HFF-Myc (cell line): ENCODE results near the gene ACOXL.
A peak's percentile ranks its signal among the peaks of the same experiment; 100 is the strongest.

Source experiments
- DNase-seq: peaks from one replicate; pipeline ENCODE4 v3.0.0-alpha.2; 2011; ENCODE audit warnings: low read depth; ENCODE audit errors: extremely low read depth
- H3K4me3 ChIP-seq: replicated peaks from 2 replicates; pipeline ENCODE4 v1.5.1; 2011; ENCODE audit warnings: low read depth, mild to moderate bottlenecking, control low read depth, low read length
- TF ChIP-seq, protein P1 (sequence below): IDR thresholded peaks from 2 replicates; pipeline ENCODE4 v1.5.1; 2012; ENCODE audit warnings: mild to moderate bottlenecking, low read depth, low read length, control low read depth; ENCODE audit errors: missing control alignments

The ACOXL gene

DNA sequence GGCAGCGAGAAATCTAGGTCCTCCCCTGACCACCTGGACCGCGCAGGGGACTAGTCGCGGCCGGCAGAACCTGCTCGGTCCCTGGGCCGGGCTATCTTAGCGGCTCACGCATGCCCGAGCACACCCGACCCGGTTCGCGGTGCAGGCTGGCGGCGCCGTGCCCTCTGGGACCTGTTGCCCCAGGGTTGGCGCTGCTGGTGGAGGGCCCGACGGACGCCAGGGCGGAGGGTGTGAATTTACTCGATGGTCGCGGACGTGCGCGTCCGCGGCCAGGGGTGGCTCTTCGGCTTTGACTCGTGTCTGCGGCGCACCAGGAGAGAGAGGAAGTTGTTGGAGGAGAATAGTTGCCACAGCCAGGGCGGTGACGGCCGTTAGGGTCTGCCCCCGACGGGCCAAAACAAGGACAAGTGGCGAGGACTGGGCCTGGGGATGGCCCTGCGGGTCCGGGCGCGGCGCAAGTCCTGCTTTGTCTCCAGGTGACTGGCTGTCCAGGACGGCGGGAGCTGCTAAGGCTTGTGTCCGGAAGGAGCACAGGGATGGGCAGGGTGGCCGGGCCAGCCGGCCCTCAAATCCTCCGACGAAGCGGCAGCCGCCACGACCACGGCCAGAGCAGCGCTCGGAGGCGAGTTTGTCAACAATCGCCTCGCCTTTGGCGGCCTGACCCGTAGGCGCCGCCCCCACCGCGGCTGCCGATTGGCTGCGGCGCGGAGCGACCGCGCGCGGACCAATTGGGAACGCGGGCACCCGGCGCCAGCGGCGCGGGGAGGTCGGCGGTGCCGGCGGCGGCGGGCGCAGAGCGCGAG, 389.7 kb downstream of the ACOXL start:
- TF ChIP-seq, protein P1, sequence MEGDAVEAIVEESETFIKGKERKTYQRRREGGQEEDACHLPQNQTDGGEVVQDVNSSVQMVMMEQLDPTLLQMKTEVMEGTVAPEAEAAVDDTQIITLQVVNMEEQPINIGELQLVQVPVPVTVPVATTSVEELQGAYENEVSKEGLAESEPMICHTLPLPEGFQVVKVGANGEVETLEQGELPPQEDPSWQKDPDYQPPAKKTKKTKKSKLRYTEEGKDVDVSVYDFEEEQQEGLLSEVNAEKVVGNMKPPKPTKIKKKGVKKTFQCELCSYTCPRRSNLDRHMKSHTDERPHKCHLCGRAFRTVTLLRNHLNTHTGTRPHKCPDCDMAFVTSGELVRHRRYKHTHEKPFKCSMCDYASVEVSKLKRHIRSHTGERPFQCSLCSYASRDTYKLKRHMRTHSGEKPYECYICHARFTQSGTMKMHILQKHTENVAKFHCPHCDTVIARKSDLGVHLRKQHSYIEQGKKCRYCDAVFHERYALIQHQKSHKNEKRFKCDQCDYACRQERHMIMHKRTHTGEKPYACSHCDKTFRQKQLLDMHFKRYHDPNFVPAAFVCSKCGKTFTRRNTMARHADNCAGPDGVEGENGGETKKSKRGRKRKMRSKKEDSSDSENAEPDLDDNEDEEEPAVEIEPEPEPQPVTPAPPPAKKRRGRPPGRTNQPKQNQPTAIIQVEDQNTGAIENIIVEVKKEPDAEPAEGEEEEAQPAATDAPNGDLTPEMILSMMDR, result no peak
- DNase-seq, result no peak
- peak overlapping the region; percentile 94 for H3K4me3 ChIP-seq

DNA sequence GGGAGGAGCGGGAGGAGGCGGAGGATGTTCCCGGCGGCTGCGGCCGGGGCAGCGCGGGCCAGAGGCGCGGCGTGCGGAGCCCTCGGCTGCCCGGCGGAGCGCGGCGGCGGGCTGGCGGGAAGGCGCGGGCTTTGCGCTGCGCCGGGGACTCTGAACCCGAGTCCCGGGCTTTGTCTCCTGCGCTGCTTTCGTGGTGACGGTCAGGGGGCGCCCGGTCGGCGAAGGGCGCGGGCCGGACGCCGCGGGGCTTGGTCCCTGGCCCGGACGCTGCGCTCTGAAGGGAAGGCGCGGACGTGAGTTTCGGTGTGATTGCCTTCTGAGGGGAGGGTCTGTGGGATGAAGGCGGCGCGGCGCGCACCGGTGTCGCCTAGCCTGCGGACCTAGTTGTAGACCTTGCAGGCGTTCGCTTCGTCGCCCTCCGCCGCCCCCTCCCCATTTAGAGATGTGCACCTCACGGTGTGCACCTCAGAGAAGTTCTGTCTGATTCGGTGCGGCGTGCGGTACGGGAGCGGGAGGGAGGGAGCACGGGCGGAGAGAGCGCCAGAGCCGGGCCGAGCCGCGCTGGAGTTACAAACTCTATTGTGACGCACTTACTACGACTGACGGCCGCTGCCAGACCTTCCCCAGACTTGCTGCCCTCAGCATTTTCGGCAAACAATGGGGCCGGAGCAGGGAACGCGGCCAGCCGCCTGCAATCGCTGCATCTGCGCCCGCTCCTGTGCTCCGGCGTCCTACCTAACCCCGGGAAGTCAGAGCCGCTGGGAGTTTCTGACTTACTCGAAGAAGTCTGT, 390.5 kb downstream of the ACOXL start:
- TF ChIP-seq, protein P1, result no peak
- peak overlapping the region; percentile 78 for H3K4me3 ChIP-seq
- no peak for DNase-seq

DNA sequence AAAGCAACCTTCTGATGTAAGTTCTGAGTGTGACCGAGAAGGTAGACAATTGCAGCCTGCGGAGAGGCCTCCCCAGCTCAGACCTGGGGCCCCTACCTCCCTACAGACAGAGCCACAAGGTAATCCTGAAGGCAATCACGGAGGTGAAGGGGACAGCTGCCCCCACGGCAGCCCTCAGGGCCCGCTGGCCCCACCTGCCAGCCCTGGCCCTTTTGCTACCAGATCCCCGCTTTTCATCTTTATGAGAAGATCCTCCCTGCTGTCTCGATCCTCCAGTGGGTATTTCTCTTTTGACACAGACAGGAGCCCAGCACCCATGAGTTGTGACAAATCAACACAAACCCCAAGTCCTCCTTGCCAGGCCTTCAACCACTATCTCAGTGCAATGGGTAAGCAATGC, 391.4 kb downstream of the ACOXL start:
- DNase-seq, result no peak
- TF ChIP-seq, protein P1, result no peak
- H3K4me3 ChIP-seq, result peak overlapping the region; percentile 78; the same call in 1 of the 2 replicates

DNA sequence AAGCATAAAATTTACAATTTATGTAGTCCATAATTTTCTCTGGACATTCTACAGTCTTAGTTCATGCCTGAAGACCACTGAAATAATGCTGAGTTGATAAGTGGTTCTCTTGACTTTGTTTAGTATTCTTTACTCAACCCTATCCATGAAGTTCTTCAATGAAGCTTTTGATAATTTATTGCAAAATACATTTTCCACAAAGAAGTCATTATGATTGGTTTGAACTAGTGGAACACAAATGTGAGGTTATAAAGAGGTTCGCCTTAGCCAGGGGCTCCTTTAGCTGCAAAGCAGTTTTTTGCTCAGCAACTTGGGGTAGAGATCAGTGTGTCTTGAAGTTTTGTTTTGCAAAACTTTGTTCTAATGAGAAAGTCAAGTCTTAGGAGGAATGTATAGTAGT, 394.2 kb downstream of the ACOXL start:
- no peak overlapping the region for H3K4me3 ChIP-seq
- DNase-seq, result no peak
- TF ChIP-seq, protein P1, result no peak

DNA sequence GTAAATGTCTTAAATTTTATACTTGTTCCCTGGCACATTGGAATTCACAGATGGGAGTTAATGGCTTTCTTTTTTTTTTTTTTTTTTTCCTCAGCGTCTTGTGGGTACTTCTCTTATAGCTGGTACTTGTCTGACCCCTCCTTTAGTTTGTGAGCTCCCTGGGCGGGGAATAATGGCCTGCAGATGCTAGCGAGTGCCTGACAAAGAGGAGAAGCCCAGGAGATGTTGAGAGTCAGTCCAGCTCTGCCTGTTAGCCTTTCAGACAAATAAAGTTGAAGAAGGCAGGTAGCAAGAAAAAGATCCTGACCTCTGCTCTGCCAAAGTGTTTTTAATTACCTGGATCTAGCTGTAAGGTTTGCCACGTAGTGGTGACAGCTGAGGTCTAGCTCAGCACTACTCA, 395.0 kb downstream of the ACOXL start:
- no peak overlapping the region for H3K4me3 ChIP-seq
- no peak for DNase-seq
- TF ChIP-seq, protein P1, result no peak

DNA sequence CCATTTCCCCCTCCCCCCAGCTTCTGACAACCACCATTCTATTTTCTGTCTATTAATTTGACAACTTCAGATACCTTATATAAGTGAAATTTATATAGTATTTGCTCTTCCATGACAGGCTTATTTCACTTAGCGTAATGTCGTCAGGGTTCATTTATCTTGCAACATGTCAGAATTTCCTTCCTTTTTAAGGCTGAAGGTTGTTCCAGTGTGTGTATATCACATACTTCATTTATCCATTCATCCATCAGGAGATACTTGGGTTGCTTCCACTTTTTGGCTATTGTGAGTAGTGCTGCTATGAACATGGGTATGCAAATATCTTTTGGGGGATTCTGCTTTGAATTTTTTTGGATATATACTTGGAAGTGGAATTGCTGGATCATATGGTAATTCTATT, 395.7 kb downstream of the ACOXL start:
- TF ChIP-seq, protein P1, result no peak
- no peak overlapping the region for H3K4me3 ChIP-seq
- no peak for DNase-seq
